T-cell (primary cell): ENCODE measurements around the gene AIG1. TPM values are rescaled to one million over a fixed set of nuclear protein-coding genes. Genes with fewer than 3 reads are reported as not detected.

Experiments
- ATAC-seq, 4 experiments: fragments of 200-7000 bp in 3 of 4; fragments of 150-1000 bp in 1 of 4; cut with Tn5 transposase; replicated peaks in 1 of 4; 1 replicate in 3 of 4; 2 replicates in 1 of 4; pipeline ENCODE4 v1.10.0; 2021; ENCODE audit warnings: moderate library complexity in 3 of 4, mild to moderate bottlenecking in 2 of 4, moderate number of reproducible peaks in 1 of 4
- CTCF ChIA-PET, 2 donors: fragments of 300-600 bp; sonication (Branson Sonifier 250); formaldehyde crosslinking; loops; one replicate each; lab custom pipeline; 2022; ENCODE audit warnings: antibody characterized with exemption in 2 of 2; lab: Charles Lee
- POLR2A ChIA-PET, 2 donors: fragments of 300-600 bp; sonication (Branson Sonifier 250); formaldehyde crosslinking; loops; one replicate each; lab custom pipeline; 2022; ENCODE audit warnings: antibody characterized with exemption in 2 of 2; lab: Charles Lee
- DNase-seq, 35 experiments: peaks; one replicate each; pipeline versions ENCODE4 v3.0.0 to v3.0.0-alpha.2; 2013 to 2023
- H3K27ac ChIP-seq: one replicate; pipeline ENCODE4 v1.5.1; 2013; ENCODE audit warnings: low read length
- H3K27me3 ChIP-seq, 2 experiments: replicated peaks in 1 of 2; 1 replicate in 1 of 2; 2 replicates in 1 of 2; pipeline versions ENCODE4 v1.6.1 to v1.7.0; 2013; ENCODE audit warnings: low read length in 1 of 2, mixed read lengths in 1 of 2; ENCODE audit not compliant: control insufficient read depth in 2 of 2, insufficient read depth in 2 of 2; ENCODE audit errors: extremely low read depth in 1 of 2
- H3K36me3 ChIP-seq, 2 donors: 1 replicate in 1 of 2; 2 replicates in 1 of 2; pipeline versions ENCODE4 v1.6.1 to v1.7.0; 2013; ENCODE audit warnings: low read length in 1 of 2; ENCODE audit not compliant: control insufficient read depth in 2 of 2, insufficient read depth in 1 of 2; ENCODE audit errors: extremely low read depth in 1 of 2
- H3K4me1 ChIP-seq, 2 experiments: 1 replicate in 1 of 2; 2 replicates in 1 of 2; pipeline versions ENCODE4 v1.6.1 to v1.7.0; 2013; ENCODE audit warnings: low read length in 2 of 2, mixed read lengths in 1 of 2; ENCODE audit not compliant: insufficient read depth in 2 of 2, control insufficient read depth in 1 of 2; ENCODE audit errors: extremely low read depth in 1 of 2
- H3K4me3 ChIP-seq, 2 donors: 1 replicate in 1 of 2; 2 replicates in 1 of 2; pipeline versions ENCODE4 v1.5.1 to v1.7.0; 2013; ENCODE audit warnings: mild to moderate bottlenecking in 2 of 2, low read length in 1 of 2, moderate library complexity in 1 of 2; ENCODE audit not compliant: control insufficient read depth in 1 of 2; ENCODE audit errors: extremely low read depth in 1 of 2
- H3K9me3 ChIP-seq: 2 replicates; pipeline ENCODE4 v1.7.0; 2013
- H3K27ac Mint-ChIP-seq, 2 donors: one replicate each; pipeline ENCODE4 v1.8.0; 2020 to 2021; ENCODE audit warnings: mild to moderate bottlenecking in 2 of 2, mixed read lengths in 2 of 2
- H3K27me3 Mint-ChIP-seq, 2 donors: one replicate each; pipeline ENCODE4 v1.8.0; 2021 to 2022; ENCODE audit warnings: mixed read lengths in 2 of 2
- H3K36me3 Mint-ChIP-seq: one replicate; pipeline ENCODE4 v1.8.0; 2021; ENCODE audit warnings: mixed read lengths
- H3K4me1 Mint-ChIP-seq, 3 donors: one replicate each; pipeline ENCODE4 v1.8.0; 2020 to 2022; ENCODE audit warnings: mixed read lengths in 3 of 3, mild to moderate bottlenecking in 1 of 3
- H3K4me3 Mint-ChIP-seq, 3 donors: one replicate each; pipeline ENCODE4 v1.8.0; 2020 to 2022; ENCODE audit warnings: mild to moderate bottlenecking in 3 of 3, mixed read lengths in 3 of 3, moderate library complexity in 3 of 3
- H3K9me3 Mint-ChIP-seq, 3 donors: one replicate each; pipeline ENCODE4 v1.8.0; 2020 to 2022; ENCODE audit warnings: mixed read lengths in 3 of 3
- WGBS: methylation state at CpG from one replicate; pipeline ENCODE4 v1.1.5; 2013; ENCODE audit warnings: missing lambda C conversion rate; ENCODE audit not compliant: insufficient coverage; 5-methylcytosine and 5-hydroxymethylcytosine counted together
- total RNA-seq, 35 experiments: library from RNA in 6 of 35; stranded (reverse) in 6 of 35; fragments of 120-200 nt in 1 of 35; gene quantifications; one replicate each; pipeline versions ENCODE4 v1.2.1 to v1.2.4 and lab custom pipeline; 2013 to 2026

Gene AIG1
- total RNA-seq, 5 donors from 2014 or later (not counting 1 experiment from before 2014, with no cell fraction given): 6.0 to 13.4 (median 7.6) TPM

DNA sequence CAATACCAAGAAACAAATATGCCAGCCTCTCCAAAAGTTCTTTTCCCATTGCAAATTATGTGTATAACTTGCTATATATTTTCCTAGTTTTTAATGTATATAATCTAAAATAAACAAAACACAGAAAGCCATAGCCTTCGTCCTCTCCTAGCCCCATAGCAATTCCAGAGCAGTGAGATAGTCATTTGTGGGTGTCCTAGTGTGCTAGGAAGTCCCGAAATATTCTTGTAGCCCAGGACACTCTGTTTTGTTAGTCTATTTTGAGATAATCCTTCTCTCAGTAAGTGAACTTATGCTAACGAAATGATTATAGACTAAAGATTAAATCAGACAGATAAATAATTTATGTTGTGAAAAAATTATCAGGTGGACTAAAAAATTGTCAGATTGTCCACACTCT is 90.7 kb downstream of the AIG1 start:
- Histone ChIP-seq H3K4me1 (no peaks in the 10 kb centered on the region), H3K27me3 (no peaks in the 10 kb centered on the region), H3K27ac (no peak overlapping the region), H3K9me3 (no peaks in the 10 kb centered on the region), H3K4me3 (no peak overlapping the region), H3K36me3 (no peaks in the 10 kb centered on the region)
- Mint-ChIP-seq H3K36me3 (peaks cover 12% of the 10 kb centered on the region), H3K27me3 (no peaks in the 10 kb centered on the region), H3K27ac (no peak overlapping the region), H3K4me3 (no peak overlapping the region), H3K9me3 (peaks cover 0 to 4% (median 0%) of the 10 kb centered on the region in 3 donors), H3K4me1 (no peaks in the 10 kb centered on the region)
- ChIA-PET POLR2A (no interaction called here), CTCF (no interaction called here)
- ATAC-seq: no peak
- no CpG with 5 or more reads among the region's 3 CpGs for WGBS
- no peak for DNase-seq

DNA sequence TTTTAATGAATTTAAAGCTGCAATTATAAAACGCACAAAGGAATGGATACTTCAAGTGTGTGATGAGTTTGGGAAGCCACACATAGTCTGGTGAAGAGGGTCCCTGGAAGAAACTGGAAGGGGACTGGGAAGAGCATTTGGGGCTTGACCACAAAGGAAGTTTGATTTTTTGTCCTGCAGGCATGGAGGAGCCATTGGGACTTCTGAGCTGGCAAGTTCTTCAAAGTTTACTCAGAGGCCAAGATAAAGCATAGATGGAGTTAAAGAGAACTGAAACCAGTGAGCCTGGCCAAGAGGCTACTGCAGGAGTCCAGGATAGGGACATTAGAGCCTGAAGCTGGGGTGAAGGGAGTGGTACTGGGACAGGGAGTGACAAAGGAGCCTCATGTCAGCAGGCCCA is 95.0 kb downstream of the AIG1 start:
- Histone ChIP-seq H3K4me1 (no peaks in the 10 kb centered on the region), H3K4me3 (no peak overlapping the region), H3K27ac (no peak overlapping the region), H3K9me3 (no peaks in the 10 kb centered on the region), H3K27me3 (no peaks in the 10 kb centered on the region), H3K36me3 (no peaks in the 10 kb centered on the region)
- Mint-ChIP-seq H3K4me1 (no peaks in the 10 kb centered on the region), H3K27ac (no peak overlapping the region), H3K36me3 (no peaks in the 10 kb centered on the region), H3K9me3 (peaks cover 0 to 4% (median 0%) of the 10 kb centered on the region in 3 donors), H3K27me3 (no peaks in the 10 kb centered on the region), H3K4me3 (no peak overlapping the region)
- ChIA-PET POLR2A (no interaction called here), CTCF (no interaction called here)
- 100% methylated on average over 1 of the region's 1 CpG for WGBS
- ATAC-seq (no peak), DNase-seq (no peak)

DNA sequence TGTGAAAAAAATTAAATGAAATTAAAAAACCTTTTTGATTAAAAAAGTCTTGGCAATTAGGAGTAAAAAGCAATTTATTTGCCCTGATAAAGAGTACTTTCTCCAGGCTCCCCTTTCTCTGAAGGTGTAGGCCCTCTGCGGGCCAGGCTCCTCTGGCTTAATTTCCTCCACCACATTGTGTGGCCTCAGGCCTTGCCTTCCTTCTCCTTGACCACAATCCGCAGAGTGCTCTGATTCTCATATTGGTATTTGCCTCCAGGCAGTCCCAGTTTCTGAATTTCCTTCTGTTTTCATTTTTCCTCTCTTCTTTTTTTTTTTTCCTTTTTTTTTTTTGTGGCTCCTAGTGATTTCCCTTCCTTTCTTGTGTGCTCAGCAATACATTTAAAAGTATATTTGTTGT is 96.4 kb downstream of the AIG1 start:
- ChIA-PET CTCF (interaction anchor here (0.5 kb wide), 2 partner anchors 95 to 446 kb away, joined by 3 read pairs; no protein-coding TSS in a partner anchor), POLR2A (no interaction called here)
- no peak overlapping the region for H3K27ac Mint-ChIP-seq

DNA sequence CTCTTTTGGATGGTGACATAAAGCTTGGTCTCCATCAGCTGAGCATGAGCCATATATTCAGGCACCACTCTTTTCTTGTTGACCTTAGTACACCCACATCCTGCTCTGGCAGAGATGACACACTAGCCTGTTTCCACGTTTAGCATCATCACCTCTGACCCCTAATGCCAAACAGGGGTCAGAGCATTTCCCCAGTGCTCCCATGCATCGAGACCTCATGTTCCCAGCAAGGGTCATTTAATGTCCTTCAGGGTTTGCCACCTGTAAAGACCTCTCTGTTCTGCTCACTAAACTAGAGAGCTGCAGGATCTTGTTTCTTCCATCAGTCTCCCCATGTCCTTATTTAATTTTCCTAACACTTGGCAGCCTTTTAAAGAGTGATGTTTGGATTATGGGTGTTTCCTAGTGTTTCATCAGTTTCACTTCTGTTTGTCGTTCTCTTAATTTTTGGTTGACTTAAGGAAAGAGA is 97.5 kb downstream of the AIG1 start:
- WGBS: 70% methylated on average over 3 of the region's 3 CpGs
- Mint-ChIP-seq H3K36me3 (no peaks in the 10 kb centered on the region), H3K9me3 (peaks cover 0 to 4% (median 4%) of the 10 kb centered on the region in 3 donors), H3K27ac (no peak overlapping the region), H3K4me3 (no peak overlapping the region), H3K27me3 (no peaks in the 10 kb centered on the region), H3K4me1 (no peaks in the 10 kb centered on the region)
- no peak for ATAC-seq
- CTCF ChIA-PET: no interaction called here
- H3K27me3 ChIP-seq: no peaks in the 10 kb centered on the region
- POLR2A ChIA-PET: no interaction called here
- no peaks in the 10 kb centered on the region for H3K4me1 ChIP-seq
- no peak for DNase-seq
- no peak overlapping the region for H3K4me3 ChIP-seq
- no peak overlapping the region for H3K27ac ChIP-seq
- no peaks in the 10 kb centered on the region for H3K36me3 ChIP-seq
- no peaks in the 10 kb centered on the region for H3K9me3 ChIP-seq

More for the DNA sequence above, 96.4 kb downstream of the AIG1 start:
- no peak overlapping the region for H3K4me3 Mint-ChIP-seq
- no peak for ATAC-seq
- Histone ChIP-seq H3K27me3 (no peaks in the 10 kb centered on the region), H3K36me3 (no peaks in the 10 kb centered on the region), H3K9me3 (no peaks in the 10 kb centered on the region), H3K4me1 (no peaks in the 10 kb centered on the region), H3K4me3 (no peak overlapping the region), H3K27ac (no peak overlapping the region)
- no peaks in the 10 kb centered on the region for H3K36me3 Mint-ChIP-seq
- no peak for DNase-seq
- peaks cover 0 to 4% (median 4%) of the 10 kb centered on the region in 3 donors for H3K9me3 Mint-ChIP-seq
- H3K4me1 Mint-ChIP-seq: no peaks in the 10 kb centered on the region
- WGBS: 100% methylated on average over 1 of the region's 2 CpGs
- H3K27me3 Mint-ChIP-seq: no peaks in the 10 kb centered on the region

DNA sequence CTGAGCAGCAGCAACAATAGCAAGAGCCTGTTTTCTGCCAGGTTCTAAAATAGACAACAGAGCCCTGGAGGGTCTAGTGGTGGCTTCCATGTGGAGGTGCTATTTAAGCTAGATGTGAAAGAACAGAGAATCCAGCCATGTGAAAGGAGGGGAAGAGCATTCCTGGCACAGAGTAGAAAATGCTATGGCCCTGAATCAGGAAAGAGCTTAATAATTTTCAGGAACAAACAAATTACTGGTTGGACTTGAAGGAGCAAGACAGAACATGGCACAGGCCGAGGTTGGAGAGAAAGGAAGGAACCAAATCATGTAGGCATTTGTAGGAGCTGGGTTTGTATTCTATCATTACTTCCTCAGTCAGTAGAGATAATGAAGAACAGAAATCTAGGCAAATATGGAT is 98.3 kb downstream of the AIG1 start:
- no peaks in the 10 kb centered on the region for H3K4me1 ChIP-seq
- H3K9me3 Mint-ChIP-seq: peaks cover 0 to 4% (median 4%) of the 10 kb centered on the region in 3 donors
- ATAC-seq (no peak), DNase-seq (no peak)
- H3K4me3 Mint-ChIP-seq: no peak overlapping the region
- CTCF ChIA-PET: no interaction called here
- H3K36me3 Mint-ChIP-seq: no peaks in the 10 kb centered on the region
- no peak overlapping the region for H3K4me3 ChIP-seq
- POLR2A ChIA-PET: no interaction called here
- H3K9me3 ChIP-seq: no peaks in the 10 kb centered on the region
- no peaks in the 10 kb centered on the region for H3K27me3 Mint-ChIP-seq
- H3K36me3 ChIP-seq: no peaks in the 10 kb centered on the region
- H3K27ac Mint-ChIP-seq: no peak overlapping the region
- WGBS: no CpG with 5 or more reads among the region's 1 CpG
- H3K27me3 ChIP-seq: no peaks in the 10 kb centered on the region
- H3K27ac ChIP-seq: no peak overlapping the region
- H3K4me1 Mint-ChIP-seq: no peaks in the 10 kb centered on the region

DNA sequence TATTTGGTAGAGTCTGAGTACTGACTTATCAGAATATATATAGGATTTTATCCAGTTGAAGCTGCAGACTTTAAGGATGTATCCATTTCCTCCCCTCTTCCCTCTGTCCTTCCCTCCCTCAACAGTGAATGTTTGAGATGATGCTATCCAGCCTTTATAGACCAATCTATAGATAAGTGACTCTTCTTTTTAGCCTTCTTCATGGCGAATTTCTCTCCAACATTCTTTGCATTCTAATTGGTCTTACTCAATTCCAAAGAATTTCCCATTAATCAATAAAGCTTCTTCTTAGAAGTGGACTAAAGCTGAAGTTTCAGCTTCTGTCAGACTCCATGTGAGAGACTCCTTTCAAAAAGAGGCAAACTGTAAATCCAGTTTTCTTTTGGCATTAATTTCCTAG is 99.3 kb downstream of the AIG1 start:
- H3K4me3 Mint-ChIP-seq: no peak overlapping the region
- Histone ChIP-seq H3K4me3 (no peak overlapping the region), H3K27ac (no peak overlapping the region), H3K9me3 (no peaks in the 10 kb centered on the region), H3K36me3 (no peaks in the 10 kb centered on the region), H3K4me1 (no peaks in the 10 kb centered on the region), H3K27me3 (no peaks in the 10 kb centered on the region)
- ChIA-PET POLR2A (no interaction called here), CTCF (no interaction called here)
- WGBS: 60% methylated on average over 1 of the region's 1 CpG
- H3K36me3 Mint-ChIP-seq: peaks cover 4% of the 10 kb centered on the region
- H3K27me3 Mint-ChIP-seq: no peaks in the 10 kb centered on the region
- H3K9me3 Mint-ChIP-seq: peaks cover 0 to 4% (median 4%) of the 10 kb centered on the region in 3 donors
- no peak for ATAC-seq
- H3K27ac Mint-ChIP-seq: no peak overlapping the region
- no peak for DNase-seq
- no peaks in the 10 kb centered on the region for H3K4me1 Mint-ChIP-seq
